Tibial nerve (tissue), 4 donors: ENCODE measurements around the gene FBXL3. TPM values are rescaled to one million over a fixed set of nuclear protein-coding genes. Genes with fewer than 3 reads are reported as not detected.

Experiments used
- DNase-seq, 2 donors: peaks; one replicate each; pipeline ENCODE4 v3.0.0-alpha.2; 2019; ENCODE audit warnings: low spot score in 2 of 2
- H3K27ac ChIP-seq, 4 donors: fragments of 200-600 bp; sonication (generic) in 3 of 4; one replicate each; pipeline ENCODE4 v1.5.1; 2017 to 2019; ENCODE audit warnings: mild to moderate bottlenecking in 1 of 4
- H3K27me3 ChIP-seq, 2 donors: fragments of 200-600 bp; sonication (generic) in 1 of 2; one replicate each; pipeline versions ENCODE4 v1.5.1 to v1.6.0; 2017 to 2019
- H3K36me3 ChIP-seq, 3 donors: fragments of 200-600 bp; sonication (generic); one replicate each; pipeline ENCODE4 v1.5.1; 2018 to 2019
- H3K4me1 ChIP-seq, 4 donors: fragments of 200-600 bp; sonication (generic) in 3 of 4; one replicate each; pipeline ENCODE4 v1.5.1; 2017 to 2019
- H3K4me3 ChIP-seq, 4 donors: fragments of 200-600 bp; sonication (generic) in 3 of 4; one replicate each; pipeline ENCODE4 v1.5.1; 2017 to 2019; ENCODE audit warnings: mild to moderate bottlenecking in 1 of 4, moderate library complexity in 1 of 4
- H3K9me3 ChIP-seq, 4 donors: fragments of 200-600 bp; sonication (generic) in 3 of 4; one replicate each; pipeline ENCODE4 v1.5.1; 2017 to 2019
- CTCF ChIP-seq, 5 experiments: fragments of 200-600 bp in 3 of 5; fragments of 450-650 bp in 2 of 5; sonication (generic) in 3 of 5; IDR thresholded peaks; one replicate each; pipeline ENCODE4 v1.5.1; 2016 to 2019; ENCODE audit warnings: antibody characterized with exemption in 5 of 5, mild to moderate bottlenecking in 3 of 5, moderate library complexity in 2 of 5
- EP300 ChIP-seq, 2 donors: sonication (generic); formaldehyde crosslinking; IDR thresholded peaks; one replicate each; pipeline ENCODE4 v1.6.1; 2017; ENCODE audit warnings: antibody characterized with exemption in 2 of 2, mild to moderate bottlenecking in 1 of 2
- POLR2A ChIP-seq, 2 donors: fragments of 450-650 bp; IDR thresholded peaks; one replicate each; pipeline ENCODE4 v1.6.1; 2017; ENCODE audit warnings: antibody characterized with exemption in 2 of 2, mild to moderate bottlenecking in 2 of 2, moderate library complexity in 2 of 2
- WGBS, 2 donors: methylation state at CpG; one replicate each; pipeline ENCODE4 v1.1.5; 2018; 5-methylcytosine and 5-hydroxymethylcytosine counted together
- total RNA-seq, 4 donors: library from RNA; depleted of rRNA; stranded (reverse); fragments of >200 nt; gene quantifications; one replicate each; pipeline ENCODE4 v1.1.0, GENCODE V29; 2016

The FBXL3 gene
- total RNA-seq, 4 donors from 2014 or later, result 156 to 223 (median 175) TPM

- no peak for DNase-seq
- no peaks in the 10 kb centered on the region for H3K27me3 ChIP-seq
- TF ChIP-seq CTCF (IDR thresholded peaks at IDR 0.05), result peak; percentile 39 to 58 (median 57)
- no peak for TF ChIP-seq POLR2A (IDR thresholded peaks at IDR 0.05)
- 52 to 54% methylated on average over 7 of the region's 7 CpGs for WGBS, 2 donors
- H3K4me3 ChIP-seq, result no peak overlapping the region
- no peaks in the 10 kb centered on the region for H3K9me3 ChIP-seq
- H3K4me1 ChIP-seq, result peaks cover 0 to 81% (median 4%) of the 10 kb centered on the region in 4 donors
- H3K36me3 ChIP-seq, result peaks cover 0 to 61% (median 6%) of the 10 kb centered on the region in 3 donors
- H3K27ac ChIP-seq, result peak overlapping the region in 2 of 4 donors; percentile 21 to 69
These were observed 24.3 kb downstream of the FBXL3 start for GRCh38 chr13:77002590-77003190.

GRCh38 chr13:77001963-77002587 is 24.9 kb downstream of the FBXL3 start:
- Histone ChIP-seq H3K4me1 (peaks cover 0 to 75% (median 4%) of the 10 kb centered on the region in 4 donors), H3K27me3 (no peaks in the 10 kb centered on the region), H3K36me3 (peaks cover 0 to 58% (median under 1%) of the 10 kb centered on the region in 3 donors), H3K4me3 (no peak overlapping the region), H3K9me3 (no peaks in the 10 kb centered on the region), H3K27ac (peak overlapping the region in 3 of 4 donors; percentile 21 to 69 (median 31))
- DNase-seq, result no peak
- 39 to 41% methylated on average over 4 of the region's 4 CpGs for WGBS, 2 donors
- TF ChIP-seq EP300 (IDR thresholded peaks at IDR 0.05), result no peak
- TF ChIP-seq CTCF (IDR thresholded peaks at IDR 0.05), result no peak
- TF ChIP-seq POLR2A (IDR thresholded peaks at IDR 0.05), result no peak

GRCh38 chr13:77001540-77001939 is 25.4 kb downstream of the FBXL3 start:
- Histone ChIP-seq H3K27ac (peak overlapping the region in 3 of 4 donors; percentile 21 to 69 (median 31)), H3K36me3 (peaks cover 0 to 58% (median 0%) of the 10 kb centered on the region in 3 donors)
- WGBS, 2 donors, result 54 to 63% methylated on average over 4 of the region's 4 CpGs

DNA sequence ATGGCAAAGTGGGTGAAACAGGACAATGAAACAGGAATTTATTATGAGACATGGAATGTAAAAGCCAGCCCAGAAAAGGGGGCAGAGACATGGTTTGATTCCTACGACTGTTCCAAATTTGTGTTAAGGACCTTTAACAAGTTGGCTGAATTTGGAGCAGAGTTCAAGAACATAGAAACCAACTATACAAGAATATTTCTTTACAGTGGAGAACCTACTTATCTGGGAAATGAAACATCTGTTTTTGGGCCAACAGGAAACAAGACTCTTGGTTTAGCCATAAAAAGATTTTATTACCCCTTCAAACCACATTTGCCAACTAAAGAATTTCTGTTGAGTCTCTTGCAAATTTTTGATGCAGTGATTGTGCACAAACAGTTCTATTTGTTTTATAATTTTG is 26.5 kb downstream of the FBXL3 start:
- no peaks in the 10 kb centered on the region for H3K27me3 ChIP-seq
- H3K9me3 ChIP-seq, result no peaks in the 10 kb centered on the region
- H3K27ac ChIP-seq, result peak overlapping the region in 2 of 4 donors; percentile 61 to 69
- 11 to 26% methylated on average over 1 of the region's 1 CpG for WGBS, 2 donors
- no peak overlapping the region for H3K4me3 ChIP-seq
- no peak for TF ChIP-seq EP300 (IDR thresholded peaks at IDR 0.05)
- TF ChIP-seq POLR2A (IDR thresholded peaks at IDR 0.05), result no peak
- TF ChIP-seq CTCF (IDR thresholded peaks at IDR 0.05), result no peak
- peaks cover 0 to 66% (median 0%) of the 10 kb centered on the region in 3 donors for H3K36me3 ChIP-seq
- no peak for DNase-seq
- H3K4me1 ChIP-seq, result peaks cover 0 to 62% (median 4%) of the 10 kb centered on the region in 4 donors

More at GRCh38 chr13:77001540-77001939, 25.4 kb downstream of the FBXL3 start:
- no peak overlapping the region for H3K4me3 ChIP-seq
- no peak for TF ChIP-seq EP300 (IDR thresholded peaks at IDR 0.05)
- TF ChIP-seq POLR2A (IDR thresholded peaks at IDR 0.05), result no peak
- no peak for TF ChIP-seq CTCF (IDR thresholded peaks at IDR 0.05)
- H3K9me3 ChIP-seq, result no peaks in the 10 kb centered on the region
- no peaks in the 10 kb centered on the region for H3K27me3 ChIP-seq
- no peak for DNase-seq
- peaks cover 0 to 70% (median 4%) of the 10 kb centered on the region in 4 donors for H3K4me1 ChIP-seq

GRCh38 chr13:76994281-76994680 is 32.7 kb downstream of the FBXL3 start:
- Histone ChIP-seq H3K4me1 (peaks cover 0 to 31% (median 0%) of the 10 kb centered on the region in 4 donors), H3K36me3 (peaks cover 0 to 41% (median 0%) of the 10 kb centered on the region in 3 donors), H3K9me3 (no peaks in the 10 kb centered on the region), H3K27ac (peak overlapping the region in 2 of 4 donors; percentile 96), H3K27me3 (no peaks in the 10 kb centered on the region), H3K4me3 (no peak overlapping the region)
- TF ChIP-seq CTCF (IDR thresholded peaks at IDR 0.05) (no peak), EP300 (IDR thresholded peaks at IDR 0.05) (no peak), POLR2A (IDR thresholded peaks at IDR 0.05) (no peak)
- WGBS, 2 donors, result 89 to 92% methylated on average over 3 of the region's 3 CpGs
- DNase-seq, result no peak
